Transverse colon (tissue), 4 donors: Measurements from ENCODE around the gene TLX1. TPM values are rescaled to one million over a fixed set of nuclear protein-coding genes. Genes with fewer than 3 reads are reported as not detected.

ENCODE experiments used
- DNase-seq: peaks from one replicate; pipeline ENCODE4 v3.0.0-alpha.2; 2019
- H3K27ac ChIP-seq, 4 donors: fragments of 200-600 bp; sonication (generic); 2 replicates each; pipeline ENCODE4 v1.5.1; 2016 to 2018; ENCODE audit warnings: inconsistent platforms in 4 of 4
- H3K27me3 ChIP-seq: fragments of 200-600 bp; sonication (generic); 2 replicates; pipeline ENCODE4 v1.5.1; 2017; ENCODE audit warnings: inconsistent platforms
- H3K36me3 ChIP-seq, 4 donors: fragments of 200-600 bp; sonication (generic); 2 replicates each; pipeline ENCODE4 v1.5.1; 2017 to 2019; ENCODE audit warnings: inconsistent platforms in 4 of 4
- H3K4me1 ChIP-seq, 4 donors: fragments of 200-600 bp; sonication (generic); 2 replicates each; pipeline ENCODE4 v1.5.1; 2017 to 2020; ENCODE audit warnings: inconsistent platforms in 4 of 4
- H3K4me3 ChIP-seq, 4 donors: fragments of 200-600 bp; sonication (generic); 1 replicate in 1 of 4; 2 replicates in 3 of 4; pipeline versions ENCODE4 v1.5.1 to v1.6.1; 2017 to 2019; ENCODE audit warnings: inconsistent platforms in 4 of 4
- H3K9me3 ChIP-seq, 2 donors: fragments of 200-600 bp; sonication (generic); 2 replicates each; pipeline ENCODE4 v1.5.1; 2017 to 2019; ENCODE audit warnings: inconsistent platforms in 2 of 2
- EP300 ChIP-seq: sonication (generic); formaldehyde crosslinking; IDR thresholded peaks from one replicate; pipeline ENCODE4 v1.6.1; 2017; ENCODE audit warnings: antibody characterized with exemption, low read depth
- POLR2A ChIP-seq: fragments of 450-650 bp; IDR thresholded peaks from one replicate; pipeline ENCODE4 v1.6.1; 2016; ENCODE audit warnings: antibody characterized with exemption, mild to moderate bottlenecking, moderate library complexity
- POLR2AphosphoS5 ChIP-seq, 3 donors: sonication (generic); formaldehyde crosslinking; IDR thresholded peaks; one replicate each; pipeline ENCODE4 v1.6.1; 2016; ENCODE audit warnings: antibody characterized with exemption in 3 of 3
- WGBS, 2 donors: methylation state at CpG; one replicate each; pipeline ENCODE4 v1.1.5; 2018; ENCODE audit warnings: low coverage in 1 of 2; 5-methylcytosine and 5-hydroxymethylcytosine counted together
- in situ Hi-C, 4 donors: fragments of 200-750 bp; cut with MboI; loops; one replicate each; pipeline versions ENCODE4 v1.15.0 to v1.15.1; 2017; ENCODE audit warnings: low sequenced_read_pairs in 3 of 4, low pct_ligation_motif_present in 1 of 4, low pct_unique_long_range_greater_than_20kb in 1 of 4
- intact Hi-C: fragments of 100-400 bp; cut with DNase I; formaldehyde crosslinking; loops from one replicate; pipeline ENCODE4 v1.15.1; 2023; ENCODE audit warnings: low total_unique reads
- total RNA-seq, 4 donors: library from RNA; depleted of rRNA; stranded (reverse); fragments of >200 nt; gene quantifications; one replicate each; pipeline ENCODE4 v1.1.0, GENCODE V29; 2016
- TF ChIP-seq, protein P1 (sequence below), 5 experiments: fragments of 200-600 bp in 3 of 5; fragments of 450-650 bp in 2 of 5; sonication (generic) in 3 of 5; IDR thresholded peaks; 1 replicate in 2 of 5; 2 replicates in 3 of 5; pipeline ENCODE4 v1.5.1; 2016 to 2017; ENCODE audit warnings: antibody characterized with exemption in 5 of 5, inconsistent platforms in 3 of 5, mild to moderate bottlenecking in 2 of 5, moderate library complexity in 1 of 5

Gene TLX1
- total RNA-seq, result under 1 TPM in 2 of 4 donors, not detected in 2; 0.14 to 0.60 TPM

DNA sequence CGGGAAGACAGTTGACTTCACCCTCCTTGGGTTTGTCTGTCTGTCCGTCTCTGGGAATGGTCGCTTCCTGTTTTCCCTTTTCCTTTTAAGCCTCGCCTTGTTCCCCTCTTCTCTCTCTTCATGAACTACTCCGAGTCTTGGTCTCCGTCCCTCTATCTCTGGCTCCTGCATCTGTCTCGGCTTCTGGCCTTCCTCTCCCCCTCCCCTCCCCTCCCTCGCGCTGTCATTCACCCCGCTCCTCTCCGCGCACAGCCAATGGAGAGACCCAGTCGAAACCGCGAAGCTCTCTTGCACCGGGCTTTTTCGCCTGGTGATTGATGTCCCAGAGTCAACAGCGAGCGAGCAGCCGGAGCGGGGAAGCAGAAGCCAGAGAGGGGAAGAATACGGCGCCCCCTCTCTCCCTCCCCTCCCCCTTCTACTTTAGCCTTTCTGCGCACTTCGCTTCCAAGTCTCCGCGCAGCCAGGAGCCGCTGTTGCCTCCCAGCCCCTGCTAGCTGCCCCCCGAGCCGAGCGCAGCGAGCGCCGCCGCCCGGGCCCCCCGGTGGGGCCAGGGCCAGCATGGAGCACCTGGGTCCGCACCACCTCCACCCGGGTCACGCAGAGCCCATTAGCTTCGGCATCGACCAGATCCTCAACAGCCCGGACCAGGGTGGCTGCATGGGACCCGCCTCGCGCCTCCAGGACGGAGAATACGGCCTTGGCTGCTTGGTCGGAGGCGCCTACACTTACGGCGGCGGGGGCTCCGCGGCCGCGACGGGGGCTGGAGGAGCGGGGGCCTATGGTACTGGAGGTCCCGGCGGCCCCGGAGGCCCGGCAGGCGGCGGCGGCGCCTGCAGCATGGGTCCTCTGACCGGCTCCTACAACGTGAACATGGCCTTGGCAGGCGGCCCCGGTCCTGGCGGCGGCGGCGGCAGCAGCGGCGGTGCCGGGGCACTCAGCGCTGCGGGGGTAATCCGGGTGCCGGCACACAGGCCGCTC is at the start of gene TLX1:
TLX1 (plus strand) TSS at position 317 of the 978 bp plus-strand sequence; CDS start at position 559, 242 bp downstream.
- peaks cover 100% of the 10 kb centered on the region for H3K27me3 ChIP-seq
- no peak within 1 kb of the TSS for H3K27ac ChIP-seq
- in situ Hi-C loops, result no loop called here
- 6% methylated on average over 16 to 32 of the region's 83 CpGs for WGBS, 2 donors
- H3K4me3 ChIP-seq, result peak within 1 kb of the TSS in 2 of 4 donors; percentile 15 to 42
- no peak for DNase-seq
- intact Hi-C loops, result no loop called here
- TF ChIP-seq, protein P1, sequence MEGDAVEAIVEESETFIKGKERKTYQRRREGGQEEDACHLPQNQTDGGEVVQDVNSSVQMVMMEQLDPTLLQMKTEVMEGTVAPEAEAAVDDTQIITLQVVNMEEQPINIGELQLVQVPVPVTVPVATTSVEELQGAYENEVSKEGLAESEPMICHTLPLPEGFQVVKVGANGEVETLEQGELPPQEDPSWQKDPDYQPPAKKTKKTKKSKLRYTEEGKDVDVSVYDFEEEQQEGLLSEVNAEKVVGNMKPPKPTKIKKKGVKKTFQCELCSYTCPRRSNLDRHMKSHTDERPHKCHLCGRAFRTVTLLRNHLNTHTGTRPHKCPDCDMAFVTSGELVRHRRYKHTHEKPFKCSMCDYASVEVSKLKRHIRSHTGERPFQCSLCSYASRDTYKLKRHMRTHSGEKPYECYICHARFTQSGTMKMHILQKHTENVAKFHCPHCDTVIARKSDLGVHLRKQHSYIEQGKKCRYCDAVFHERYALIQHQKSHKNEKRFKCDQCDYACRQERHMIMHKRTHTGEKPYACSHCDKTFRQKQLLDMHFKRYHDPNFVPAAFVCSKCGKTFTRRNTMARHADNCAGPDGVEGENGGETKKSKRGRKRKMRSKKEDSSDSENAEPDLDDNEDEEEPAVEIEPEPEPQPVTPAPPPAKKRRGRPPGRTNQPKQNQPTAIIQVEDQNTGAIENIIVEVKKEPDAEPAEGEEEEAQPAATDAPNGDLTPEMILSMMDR (IDR thresholded peaks at IDR 0.05), result no peak
- TF ChIP-seq POLR2A, result no peak
- H3K9me3 ChIP-seq, result no peaks in the 10 kb centered on the region
- no peaks in the 10 kb centered on the region for H3K36me3 ChIP-seq
- H3K4me1 ChIP-seq, result peaks cover 9 to 42% (median 26%) of the 10 kb centered on the region in 4 donors

DNA sequence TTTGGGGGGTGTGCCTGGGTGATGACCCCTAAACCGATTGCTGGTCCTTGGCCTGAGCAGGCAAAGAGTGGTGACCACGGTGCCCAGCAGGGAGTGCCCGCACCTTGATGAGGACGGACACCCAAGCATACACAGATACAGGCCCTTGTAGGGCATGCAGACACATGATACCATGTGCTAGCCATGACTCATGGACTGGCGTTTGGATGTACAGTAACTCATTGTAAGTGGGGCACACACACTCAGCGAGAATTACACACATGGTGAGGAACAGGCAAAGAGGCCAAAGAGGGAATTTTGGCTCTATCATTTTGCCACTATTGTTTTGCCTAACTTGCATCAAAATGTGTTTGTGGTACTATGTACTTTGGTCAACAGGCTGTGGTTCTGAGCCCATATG is 45.3 kb upstream of the TLX1 start:
- H3K36me3 ChIP-seq, result no peaks in the 10 kb centered on the region
- in situ Hi-C loops (no loop called here), intact Hi-C loops (no loop called here)
- H3K9me3 ChIP-seq, result no peaks in the 10 kb centered on the region
- DNase-seq, result no peak
- no peak overlapping the region for H3K27ac ChIP-seq
- TF ChIP-seq POLR2AphosphoS5 (IDR thresholded peaks at IDR 0.05), result no peak
- no peak for TF ChIP-seq POLR2A
- TF ChIP-seq, protein P1 (IDR thresholded peaks at IDR 0.05), result no peak
- TF ChIP-seq EP300, result no peak
- peaks cover 0 to 8% (median 0%) of the 10 kb centered on the region in 4 donors for H3K4me1 ChIP-seq
- WGBS, 2 donors, result 76% methylated on average over 6 of the region's 6 CpGs; no CpG with 5 or more reads in 1 of the 2 donors
- no peak overlapping the region for H3K4me3 ChIP-seq
- peaks cover 90% of the 10 kb centered on the region for H3K27me3 ChIP-seq

DNA sequence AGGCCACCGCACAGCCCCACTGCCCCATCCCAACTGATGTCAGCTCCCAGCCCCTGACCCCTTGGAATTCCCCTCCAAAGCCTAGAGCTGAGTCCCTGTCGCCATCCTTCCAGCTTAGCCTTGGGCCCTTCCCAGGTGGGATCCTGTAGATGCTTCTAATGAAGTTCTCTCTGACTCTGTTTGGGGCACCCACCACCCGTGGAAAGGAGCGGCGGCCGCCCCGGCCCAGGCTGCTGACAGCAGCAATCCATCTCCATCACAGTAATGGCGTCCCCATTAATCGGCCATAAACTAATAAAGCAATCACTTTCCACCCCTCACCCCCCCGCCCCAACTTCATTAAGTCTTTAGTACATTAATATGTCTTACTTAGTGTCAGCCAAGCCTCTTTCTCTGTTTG is 43.7 kb upstream of the TLX1 start:
- TF ChIP-seq, protein P1 (IDR thresholded peaks at IDR 0.05), result no peak
- no peak for TF ChIP-seq EP300
- TF ChIP-seq POLR2A, result no peak
- no peak for TF ChIP-seq POLR2AphosphoS5 (IDR thresholded peaks at IDR 0.05)
- in situ Hi-C loops (no loop called here), intact Hi-C loops (no loop called here)
- H3K27ac ChIP-seq, result no peak overlapping the region
- peaks cover 99% of the 10 kb centered on the region for H3K27me3 ChIP-seq
- 33 to 39% methylated on average over 3 to 10 of the region's 10 CpGs for WGBS, 2 donors
- H3K4me3 ChIP-seq, result no peak overlapping the region
- H3K36me3 ChIP-seq, result no peaks in the 10 kb centered on the region
- no peaks in the 10 kb centered on the region for H3K9me3 ChIP-seq
- no peak for DNase-seq
- peaks cover 0 to 8% (median 0%) of the 10 kb centered on the region in 4 donors for H3K4me1 ChIP-seq

DNA sequence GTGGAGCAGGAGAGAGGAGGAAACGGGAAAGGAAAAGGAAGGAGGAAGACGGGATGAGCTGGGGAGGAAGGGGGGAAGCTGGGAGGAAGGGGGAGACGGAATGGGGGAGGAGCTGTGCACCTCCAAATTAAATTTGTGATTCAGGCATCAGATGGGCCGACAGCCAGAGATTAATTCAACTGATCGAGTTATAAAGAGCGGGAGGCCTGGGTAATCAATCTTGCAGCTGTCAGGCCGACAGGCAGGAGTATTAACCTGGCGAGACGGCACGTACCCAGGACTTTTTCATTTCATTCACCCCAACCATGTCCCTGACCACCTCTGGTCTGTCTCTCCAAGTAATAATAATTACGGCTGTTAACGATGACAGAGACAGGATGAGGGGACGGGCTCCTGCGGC is 43.1 kb upstream of the TLX1 start:
- no peak for DNase-seq
- Histone ChIP-seq H3K9me3 (no peaks in the 10 kb centered on the region), H3K4me3 (no peak overlapping the region), H3K27me3 (peaks cover 99% of the 10 kb centered on the region), H3K36me3 (no peaks in the 10 kb centered on the region), H3K4me1 (peaks cover 0 to 8% (median 0%) of the 10 kb centered on the region in 4 donors), H3K27ac (no peak overlapping the region)
- intact Hi-C loops (no loop called here), in situ Hi-C loops (no loop called here)
- TF ChIP-seq EP300, result no peak
- TF ChIP-seq POLR2AphosphoS5 (IDR thresholded peaks at IDR 0.05), result no peak
- TF ChIP-seq, protein P1 (IDR thresholded peaks at IDR 0.05), result no peak
- WGBS, 2 donors, result 7 to 28% methylated on average over 5 to 14 of the region's 14 CpGs
